NCI-H82 treated with DMSO at 0.1 percent for 48 hours (cell line): Measurements from ENCODE around the gene CLBA1.
A peak's percentile ranks its signal among the peaks of the same experiment; 100 is the strongest.

Experiments used
- DNase-seq: peaks from one replicate; lab custom pipeline; 2025; ENCODE audit not compliant: unreplicated experiment; lab: John Stamatoyannopoulos, UW

CLBA1 gene

GRCh38 chr14:104968541-104969401 is 16.8 kb upstream of the CLBA1 start:
- DNase-seq = no peak

- no peak for DNase-seq
Observed at GRCh38 chr14:104969741-104970230, 15.8 kb upstream of the CLBA1 start.

DNA sequence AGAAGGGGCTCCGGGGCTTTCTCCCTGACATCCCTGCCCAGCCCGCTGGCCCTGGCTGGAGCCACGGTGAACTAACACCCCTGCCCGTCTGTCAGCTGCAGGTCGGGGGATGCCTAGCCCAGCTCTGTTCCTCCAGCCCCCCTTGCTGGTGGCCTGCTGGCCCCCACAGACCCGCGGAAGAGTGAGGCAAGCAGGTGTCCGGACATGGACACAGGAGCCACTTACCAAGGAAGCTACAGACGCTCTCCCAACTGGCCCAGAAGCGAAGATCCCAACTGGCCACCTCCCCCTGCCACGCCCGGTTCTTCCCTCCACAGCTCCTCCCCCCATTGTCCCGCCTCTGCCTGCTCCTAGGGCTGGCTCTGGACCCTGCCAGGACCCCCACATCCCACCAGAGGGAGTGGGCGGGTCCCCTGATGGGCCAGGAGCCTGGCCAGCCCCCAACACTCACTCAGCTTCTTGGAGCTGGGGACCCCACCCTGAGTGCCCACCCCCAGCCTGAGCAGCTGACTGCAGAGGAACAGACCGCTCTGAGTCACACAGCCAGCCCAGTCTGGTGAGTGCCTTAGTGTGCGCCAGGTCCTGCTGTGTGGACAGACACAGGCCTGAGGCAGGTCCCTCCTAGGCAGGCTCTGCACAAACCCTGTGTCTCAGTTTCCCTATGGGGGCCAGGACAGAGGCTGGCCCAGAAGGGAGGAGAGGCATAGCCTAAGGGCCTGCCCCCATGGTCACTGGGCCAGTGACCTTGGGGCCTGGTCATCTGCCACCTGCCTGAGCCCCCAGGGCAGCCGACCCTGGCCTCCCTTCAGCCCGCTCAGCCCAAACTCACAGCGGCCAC is 15.1 kb upstream of the CLBA1 start:
- no peak for DNase-seq

DNA sequence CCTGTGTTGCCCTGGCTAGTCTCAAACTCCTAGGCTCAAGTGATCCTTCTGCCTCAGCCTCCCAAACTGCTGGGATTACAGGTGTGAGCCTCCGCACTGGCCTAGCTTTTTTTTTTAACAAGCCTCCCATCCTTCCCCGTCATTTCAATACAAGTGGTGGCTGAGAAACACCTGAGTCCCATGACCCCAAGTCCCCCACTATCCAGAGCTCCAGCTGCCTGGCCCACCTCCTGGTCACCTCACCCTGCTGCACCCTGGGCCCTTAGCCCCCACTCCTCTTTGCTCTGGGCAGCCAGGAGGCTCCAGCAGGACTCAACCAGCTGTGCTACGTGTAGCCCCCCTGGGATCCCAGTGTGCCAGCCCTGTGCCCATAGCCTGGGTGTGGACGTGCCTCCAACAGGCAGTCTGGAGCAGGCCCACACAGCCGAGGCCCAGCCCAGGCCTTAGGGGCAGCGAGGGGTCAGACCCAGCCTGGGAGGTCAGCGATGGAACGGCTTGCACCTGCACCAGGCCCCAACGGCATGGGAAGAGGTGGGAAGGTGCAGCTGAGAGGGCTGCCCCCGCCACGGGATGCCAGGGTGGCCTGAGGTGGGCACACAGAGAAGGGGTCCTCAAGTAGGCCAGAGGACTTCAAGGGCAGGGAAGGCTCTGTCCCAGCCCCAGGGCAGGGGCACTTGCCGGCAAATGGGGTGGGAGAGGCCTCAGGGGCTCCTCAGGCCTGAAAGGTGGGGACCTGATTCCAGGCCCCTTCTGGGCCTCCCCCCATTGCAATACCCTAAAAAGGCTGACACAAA is 13.9 kb upstream of the CLBA1 start:
- DNase-seq = no peak

- no peak for DNase-seq
Observed at GRCh38 chr14:104972301-104973134, 13.1 kb upstream of the CLBA1 start.

DNA sequence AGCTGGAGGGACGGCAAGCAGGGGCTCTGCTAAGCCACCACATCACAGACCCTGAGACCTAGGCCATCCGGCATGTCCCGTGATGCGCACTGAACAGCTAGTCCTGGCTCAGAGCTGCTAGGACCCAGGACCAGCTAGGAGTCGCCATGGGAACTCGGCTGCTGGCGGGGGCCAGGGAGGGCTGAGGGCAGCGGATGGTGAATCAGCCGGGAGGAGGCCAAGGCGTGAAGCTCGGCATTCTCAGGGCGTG is 12.5 kb upstream of the CLBA1 start:
- DNase-seq = no peak

DNA sequence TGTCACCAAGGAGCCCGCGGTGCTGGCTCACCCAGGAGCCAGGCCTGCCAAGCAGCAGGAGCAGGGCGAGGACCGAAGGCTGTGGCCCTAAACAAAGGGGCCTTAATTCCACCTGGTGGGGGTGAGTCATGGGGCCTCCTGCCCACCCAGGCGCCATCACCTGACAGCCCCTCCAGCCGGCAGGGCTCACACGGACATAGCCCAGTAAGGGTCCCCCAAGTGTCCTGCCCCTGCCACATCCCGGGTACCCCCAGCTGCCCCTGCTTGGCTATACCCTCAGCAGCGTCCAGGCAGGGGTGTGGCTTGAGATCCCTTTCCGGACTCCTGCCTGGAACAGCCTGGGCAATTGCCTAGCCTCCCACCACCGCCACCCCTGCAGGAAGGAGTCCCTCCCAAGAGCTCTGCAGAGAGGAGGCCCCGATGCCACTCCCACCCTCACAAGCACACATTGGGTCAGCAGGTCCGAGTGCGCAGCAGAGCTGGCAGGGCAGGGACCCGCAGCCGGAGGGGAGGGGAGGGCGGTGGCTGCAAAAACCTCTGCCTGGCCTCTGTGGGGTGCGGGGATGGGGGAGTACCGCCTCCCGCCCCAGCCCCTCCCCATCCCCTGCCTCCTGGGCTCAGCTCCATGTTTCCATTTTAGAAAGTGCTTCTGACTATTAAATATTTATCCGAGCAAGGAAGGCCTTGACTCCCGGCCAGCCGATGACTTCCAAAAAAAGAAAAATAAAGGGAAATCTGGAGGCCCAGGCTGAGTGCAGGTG is 12.0 kb upstream of the CLBA1 start:
- no peak for DNase-seq

GRCh38 chr14:104974146-104974541 is 11.4 kb upstream of the CLBA1 start:
- DNase-seq = no peak

- DNase-seq = no peak
Observed at GRCh38 chr14:104974665-104975390, 10.8 kb upstream of the CLBA1 start.

GRCh38 chr14:104975481-104976197 is 9.9 kb upstream of the CLBA1 start:
- DNase-seq = no peak

DNA sequence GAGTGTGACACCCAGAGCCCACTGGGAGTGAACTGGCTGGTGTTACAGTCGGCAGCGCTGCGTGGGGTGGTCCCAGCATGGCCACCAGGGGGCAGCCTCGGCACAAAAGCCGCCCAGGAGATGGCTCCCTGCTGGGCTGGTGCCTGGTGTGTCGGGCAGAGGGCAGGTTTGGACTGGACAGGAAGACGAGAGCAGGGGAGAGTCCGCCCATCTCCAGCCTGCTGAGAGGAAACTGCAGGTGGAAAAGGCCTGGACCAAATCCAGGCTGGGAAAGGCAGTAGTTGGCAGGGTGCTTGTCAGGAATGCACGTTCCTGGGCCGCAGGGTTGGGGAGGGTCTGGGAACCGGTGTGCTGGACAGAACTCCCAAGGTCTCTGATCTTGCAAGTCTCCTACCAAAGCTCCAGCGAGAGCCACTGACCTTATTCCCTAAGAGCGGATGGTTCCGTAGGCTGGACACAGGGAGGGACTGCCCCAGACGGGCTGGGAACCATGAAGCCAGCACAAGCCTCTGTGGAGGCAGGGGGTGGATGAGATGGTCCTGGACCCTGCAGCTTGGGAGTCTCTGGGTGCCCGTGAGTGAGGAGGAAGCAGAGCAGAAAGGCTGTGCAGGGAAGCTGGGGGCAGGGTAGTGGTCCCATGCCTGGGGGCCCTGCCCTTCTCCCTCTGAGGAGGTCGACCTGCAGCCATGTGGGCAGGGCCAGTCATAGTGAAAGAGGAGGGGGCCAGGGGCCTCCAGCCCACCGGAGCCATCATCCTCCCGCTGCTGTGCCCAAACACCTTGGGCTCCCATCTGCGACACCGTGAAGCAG is 9.2 kb upstream of the CLBA1 start:
- peak; percentile 29 for DNase-seq

- no peak for DNase-seq
Observed at GRCh38 chr14:104977008-104977680, 8.4 kb upstream of the CLBA1 start.

GRCh38 chr14:104977681-104978653 is 7.6 kb upstream of the CLBA1 start, which contains the start of gene AHNAK2:
AHNAK2 (minus strand) TSS chr14:104978374; CDS start chr14:104978237, 137 bp downstream.
- peak; percentile 57 for DNase-seq

- DNase-seq = no peak
Observed at GRCh38 chr14:104978746-104979691, 6.6 kb upstream of the CLBA1 start.
